CD4-positive, alpha-beta T cell treated with Interleukin-4 for 4 hours (primary cell): ENCODE measurements around the gene RALGAPA2.
A peak's percentile ranks its signal among the peaks of the same experiment; 100 is the strongest.

Source experiments
- DNase-seq: peaks from one replicate; pipeline ENCODE4 v3.0.0-alpha.2; 2020

RALGAPA2 gene

DNA sequence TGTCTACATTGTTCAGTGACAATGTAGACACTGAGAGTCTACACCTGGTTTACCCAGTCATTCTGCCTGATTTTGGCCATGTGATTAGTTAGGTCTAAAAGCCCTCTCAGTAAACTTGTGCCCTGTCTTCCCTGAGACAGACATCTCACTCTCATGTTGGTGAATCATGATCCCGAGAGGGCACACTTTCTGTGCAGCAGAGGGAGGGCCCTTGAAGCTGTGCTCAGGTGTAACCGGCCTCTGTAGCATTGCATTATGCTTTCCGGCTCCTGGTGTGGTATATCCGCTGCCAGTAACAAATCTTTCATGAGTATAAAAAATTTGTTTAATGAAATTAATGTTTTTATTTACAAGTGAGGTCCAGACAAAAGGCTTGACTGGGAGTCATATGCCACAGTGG is 85.0 kb downstream of the RALGAPA2 start:
- DNase-seq: no peak

GRCh38 chr20:20624914-20625313 is 87.5 kb downstream of the RALGAPA2 start:
- no peak for DNase-seq

GRCh38 chr20:20621195-20621594 is 91.2 kb downstream of the RALGAPA2 start:
- DNase-seq: no peak

- DNase-seq: no peak
Measured at GRCh38 chr20:20614391-20614790, 98.1 kb downstream of the RALGAPA2 start.

DNA sequence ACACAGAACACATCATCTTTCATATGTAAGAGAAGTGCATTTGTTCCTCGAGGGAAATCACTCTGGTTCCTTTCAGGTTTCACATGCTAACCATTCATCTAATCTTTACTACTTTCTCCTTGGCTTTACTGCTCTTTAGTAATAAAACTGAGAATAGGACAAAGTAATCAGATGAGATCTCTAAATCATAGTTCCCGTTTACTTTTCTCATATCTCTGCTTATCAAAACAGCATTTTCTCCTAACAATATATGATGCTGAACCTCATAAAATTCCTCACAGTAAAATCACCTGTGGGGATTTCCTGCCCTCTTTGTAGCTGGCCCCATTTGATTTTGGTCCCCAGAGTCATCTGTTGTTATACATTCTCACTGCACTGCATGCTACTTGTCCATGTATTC is 100.2 kb downstream of the RALGAPA2 start:
- DNase-seq: no peak

GRCh38 chr20:20611167-20611566 is 101.3 kb downstream of the RALGAPA2 start:
- no peak for DNase-seq

GRCh38 chr20:20609522-20609921 is 102.9 kb downstream of the RALGAPA2 start:
- no peak for DNase-seq

GRCh38 chr20:20608641-20609040 is 103.8 kb downstream of the RALGAPA2 start:
- no peak for DNase-seq

DNA sequence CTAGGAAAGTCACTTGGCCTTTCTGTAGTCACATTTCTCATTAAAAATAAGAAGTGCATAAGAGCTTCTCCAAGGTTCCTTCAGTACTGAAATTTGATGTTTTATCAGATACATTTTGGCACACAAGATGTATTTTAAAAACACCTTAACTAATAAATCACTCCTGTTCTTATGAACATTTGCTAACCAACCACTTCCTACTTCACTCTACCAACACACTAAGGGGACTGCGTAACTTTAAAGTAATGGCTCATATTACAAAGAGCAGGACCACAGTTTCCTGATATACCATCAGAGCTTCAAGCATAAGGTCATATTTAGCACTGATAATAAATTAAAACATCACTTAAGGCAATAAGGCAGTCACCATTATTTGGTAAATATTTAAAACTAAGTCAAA is 104.4 kb downstream of the RALGAPA2 start:
- no peak for DNase-seq

GRCh38 chr20:20606881-20607280 is 105.6 kb downstream of the RALGAPA2 start:
- DNase-seq: no peak

GRCh38 chr20:20606050-20606449 is 106.4 kb downstream of the RALGAPA2 start:
- DNase-seq: no peak

DNA sequence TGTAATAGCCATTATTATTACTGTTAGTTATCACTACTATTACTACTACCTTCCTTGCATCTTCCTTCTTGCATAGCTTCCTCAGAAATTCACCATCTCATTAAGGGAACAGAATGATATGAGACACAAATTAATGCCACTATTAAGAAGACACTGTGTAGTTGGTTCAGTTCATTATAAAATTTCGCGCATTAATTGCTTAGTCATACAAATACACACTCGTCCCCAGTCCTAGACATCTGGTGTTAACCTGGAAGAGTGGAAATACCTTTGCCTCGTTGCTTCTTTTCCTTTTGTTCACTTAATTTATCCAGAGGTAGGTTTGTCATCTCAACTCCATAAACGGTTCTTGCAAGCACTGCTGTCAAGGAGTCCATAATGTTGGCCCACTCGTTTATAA is 107.5 kb downstream of the RALGAPA2 start:
- DNase-seq: no peak

DNA sequence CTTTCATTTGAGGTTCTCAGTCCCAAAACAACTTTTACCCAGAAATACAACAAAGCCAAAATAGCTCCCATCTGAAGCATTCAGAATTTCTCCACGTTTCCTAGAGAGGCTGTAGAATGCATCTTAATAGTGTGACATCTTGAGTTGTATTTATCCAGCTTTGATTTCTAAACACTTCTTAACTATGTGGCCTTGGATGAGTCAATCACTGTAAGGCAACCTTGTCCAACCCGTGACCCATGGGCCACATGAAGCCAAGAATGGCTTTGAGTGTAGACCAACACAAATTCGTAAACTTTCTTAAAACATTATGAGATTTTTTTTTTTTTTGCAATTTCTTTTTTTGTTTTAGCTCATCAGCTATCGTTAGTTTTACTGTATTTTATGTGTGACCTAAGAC is 108.1 kb downstream of the RALGAPA2 start:
- DNase-seq: no peak

DNA sequence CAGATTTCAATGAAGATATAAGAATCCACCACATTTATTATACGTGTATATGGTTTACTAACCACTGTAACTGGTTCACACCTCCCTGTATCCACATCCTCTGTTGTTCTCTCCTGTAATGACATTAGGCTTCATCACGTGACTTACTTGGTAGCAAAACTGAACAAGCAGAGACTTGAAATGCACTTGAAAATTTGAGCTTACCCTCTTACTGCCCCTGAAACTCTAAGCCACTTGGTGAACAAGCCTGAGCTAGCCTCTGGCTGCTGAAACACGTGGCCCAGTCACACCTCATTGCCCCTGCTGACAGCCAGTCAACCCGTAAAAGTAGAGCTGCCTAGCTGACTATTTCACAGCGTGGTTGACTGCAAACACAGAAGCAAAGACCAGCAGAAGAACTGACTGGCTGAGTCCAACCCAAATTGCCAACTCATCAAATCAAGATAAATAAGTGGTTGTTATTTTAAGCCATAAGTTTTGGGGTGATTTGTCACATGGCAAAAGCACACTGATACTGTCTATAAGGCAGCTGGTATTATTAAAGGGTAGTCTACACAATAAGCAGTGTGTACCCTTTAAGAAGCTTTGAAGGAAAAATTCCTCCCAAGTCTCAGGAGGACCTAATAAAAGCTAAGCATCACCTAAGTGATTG is 109.0 kb downstream of the RALGAPA2 start:
- DNase-seq: peak; percentile 46

DNA sequence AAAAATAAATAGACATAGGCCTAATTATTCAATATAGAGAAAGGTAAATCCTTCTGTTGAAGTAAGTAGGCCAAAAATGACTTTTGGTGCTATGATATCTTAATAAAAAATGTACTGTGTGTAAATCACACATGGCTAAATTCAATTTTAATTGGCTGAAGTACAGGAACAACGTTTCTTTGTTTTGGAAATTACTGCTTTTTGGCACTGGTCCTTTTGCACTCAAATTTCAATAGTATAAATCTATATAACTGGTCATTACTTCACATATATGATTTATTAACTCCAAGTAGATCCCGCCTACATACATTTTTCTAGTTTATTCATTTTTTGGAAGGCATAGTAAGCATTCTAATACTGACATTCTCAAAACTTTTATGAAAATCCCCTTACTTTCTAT is 114.5 kb downstream of the RALGAPA2 start:
- DNase-seq: no peak

DNA sequence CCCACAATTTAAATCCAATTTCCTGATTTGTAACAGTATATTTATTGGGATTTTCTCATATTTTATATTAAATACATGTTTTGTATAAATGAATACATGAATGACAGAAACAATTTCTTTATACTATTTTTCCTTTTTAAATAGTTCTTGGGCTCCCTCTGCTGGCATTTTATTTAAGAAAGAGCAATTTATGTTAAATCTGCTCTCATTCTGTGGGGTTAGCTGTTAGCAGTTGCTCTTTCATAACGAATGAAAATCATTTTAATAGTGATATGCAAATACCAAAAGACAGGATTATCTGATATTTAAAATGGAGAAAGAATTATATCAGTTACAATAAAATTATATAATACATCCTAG is 118.3 kb downstream of the RALGAPA2 start:
- peak; percentile 12 for DNase-seq

DNA sequence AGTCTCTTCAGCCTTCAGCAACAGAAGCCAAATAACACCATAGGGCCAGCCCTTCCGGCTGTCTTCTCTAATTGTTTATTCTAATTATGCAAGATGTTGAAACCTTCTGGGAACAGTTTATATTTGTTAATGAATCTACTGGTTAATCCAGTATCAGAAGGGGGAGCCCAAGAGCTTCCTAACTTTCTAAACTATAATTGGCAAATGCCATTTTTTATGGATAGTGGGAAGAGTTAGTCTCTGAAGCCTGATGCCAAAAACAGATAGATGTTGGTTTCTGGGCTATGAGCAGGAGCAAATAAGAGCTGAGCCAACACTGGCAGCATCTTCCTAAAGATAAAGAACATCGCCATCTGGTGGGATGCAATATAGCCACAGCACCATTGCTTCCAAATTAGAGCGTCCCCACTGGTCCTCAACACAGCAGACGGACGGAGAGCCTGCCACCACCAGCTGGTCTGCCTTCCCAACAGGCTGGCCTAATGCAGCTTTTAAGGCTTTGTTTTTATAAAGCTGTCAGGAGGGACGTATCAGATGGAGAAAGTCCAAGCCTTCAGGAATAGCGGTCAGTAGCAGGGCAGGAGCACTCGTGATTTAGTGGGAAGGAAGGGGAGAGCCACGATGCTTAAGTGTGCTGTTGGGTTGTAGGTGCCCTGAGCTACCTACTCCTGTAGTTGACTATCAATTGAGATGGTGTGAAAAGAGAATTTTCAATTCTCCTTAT is 118.8 kb downstream of the RALGAPA2 start:
- no peak for DNase-seq

- DNase-seq: no peak
Measured at GRCh38 chr20:20585146-20585545, 127.3 kb downstream of the RALGAPA2 start.

DNA sequence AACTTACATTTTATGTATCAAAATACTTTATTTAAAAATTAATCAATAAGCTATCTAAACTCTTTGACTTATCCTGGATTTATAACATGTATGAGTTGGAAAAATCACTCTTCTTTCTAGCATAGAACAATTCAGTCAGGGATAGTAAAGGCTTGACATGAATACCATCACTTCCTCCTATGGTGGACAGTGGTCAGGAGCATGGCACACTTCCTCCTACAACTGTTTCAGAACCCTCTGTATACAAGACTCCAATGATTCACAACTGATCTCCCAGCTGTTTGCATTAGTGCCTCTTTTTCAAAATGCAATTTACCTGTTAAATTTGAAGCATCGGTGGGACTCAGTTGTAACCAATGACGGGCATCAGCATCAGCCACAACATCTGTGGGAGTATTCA is 129.7 kb downstream of the RALGAPA2 start:
- DNase-seq: no peak

DNA sequence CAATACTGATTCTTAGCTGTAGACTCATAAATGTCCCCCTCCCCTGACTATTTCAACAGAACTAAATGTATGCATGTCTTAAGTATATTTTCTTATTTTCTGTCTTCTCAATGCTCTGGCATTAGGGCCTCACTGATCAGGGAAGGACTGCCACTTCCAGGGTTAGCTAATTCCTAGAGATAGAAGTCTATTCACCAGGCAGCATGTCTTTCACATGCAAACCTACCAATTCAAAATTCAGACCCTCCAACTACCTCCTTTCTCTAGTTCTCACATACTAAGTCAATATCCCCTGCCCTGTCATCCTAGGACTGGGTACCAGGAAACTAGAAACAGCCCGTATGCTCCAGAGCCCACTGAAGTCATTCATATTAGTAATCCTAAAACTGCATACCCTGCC is 132.3 kb downstream of the RALGAPA2 start:
- DNase-seq: no peak

DNA sequence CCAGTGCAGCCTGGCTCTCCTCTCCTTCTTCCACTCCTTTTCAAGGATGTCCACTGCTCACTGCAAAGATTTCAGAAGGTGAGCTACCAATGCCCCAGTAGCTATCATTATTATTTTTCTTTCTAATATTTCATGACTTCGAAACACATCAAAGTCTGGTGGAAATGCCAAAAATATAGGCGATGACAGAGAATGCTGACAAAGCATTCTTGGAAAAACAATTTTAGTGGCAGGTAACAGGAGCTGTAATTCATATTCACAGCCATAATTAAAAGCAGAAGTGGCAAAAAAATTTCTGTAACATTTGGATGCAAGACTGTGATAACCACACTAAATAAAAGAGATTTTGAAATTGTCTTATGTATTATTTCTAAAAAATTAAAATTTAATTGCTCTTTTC is 133.6 kb downstream of the RALGAPA2 start:
- no peak for DNase-seq

GRCh38 chr20:20573797-20574196 is 138.6 kb downstream of the RALGAPA2 start:
- no peak for DNase-seq

DNA sequence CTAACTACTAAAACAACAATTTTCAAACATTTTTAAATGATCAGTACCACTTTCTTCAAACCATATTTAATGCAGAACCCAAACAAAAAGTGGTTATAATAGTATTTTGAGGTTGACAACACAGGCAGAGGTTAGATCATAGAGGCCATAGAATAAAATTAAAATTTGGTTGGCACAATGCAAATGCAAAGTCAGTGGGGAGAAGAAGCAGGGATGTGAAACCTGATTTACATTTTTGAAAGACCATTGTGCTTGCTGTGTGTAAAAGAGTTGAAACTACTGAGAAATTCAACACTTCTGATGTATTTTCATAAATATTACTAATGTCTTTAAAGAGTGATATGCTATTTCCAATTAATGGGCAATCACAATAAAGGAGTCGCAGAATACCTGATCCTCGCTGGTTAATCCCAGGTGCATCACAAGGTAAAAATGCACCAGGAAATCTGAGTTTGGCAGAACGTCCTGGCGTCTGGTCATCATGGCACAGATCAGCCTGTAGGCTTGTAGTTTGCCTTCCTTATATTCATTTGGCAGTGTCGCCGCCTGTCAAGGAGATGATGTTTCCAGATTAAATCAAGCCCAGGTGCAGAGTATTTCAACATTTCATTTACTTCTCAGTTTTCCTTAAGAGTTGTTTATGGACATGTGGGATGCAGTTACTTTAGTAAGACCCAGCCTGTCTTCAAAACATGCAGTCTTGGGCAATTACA is 141.2 kb downstream of the RALGAPA2 start:
- no peak for DNase-seq

DNA sequence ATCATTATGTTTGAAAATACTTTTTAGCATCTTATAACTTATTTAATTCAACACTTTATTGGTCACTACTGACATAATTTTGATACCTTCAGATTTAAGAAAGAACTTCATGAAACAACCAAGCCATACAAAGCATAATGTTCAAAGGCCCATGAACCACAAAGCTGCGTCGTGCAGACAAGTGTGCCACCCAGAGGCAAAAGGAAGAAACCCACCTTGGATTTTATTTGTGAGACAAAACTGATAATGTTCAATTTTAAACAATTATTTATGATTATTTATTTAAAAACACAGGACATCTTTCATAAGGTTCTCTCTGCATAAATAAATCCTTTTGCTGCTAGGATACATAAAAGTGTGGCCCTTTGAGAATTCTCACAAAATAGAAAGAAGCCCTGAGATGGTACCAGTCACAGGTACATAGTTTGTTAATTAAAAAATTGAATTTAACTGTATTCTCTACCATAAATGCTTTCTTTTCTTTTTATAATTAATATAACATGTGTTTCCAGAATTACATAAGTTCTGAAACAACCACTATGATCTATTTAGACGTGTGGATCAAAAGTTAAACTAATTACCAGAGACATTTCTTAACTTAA is 143.7 kb downstream of the RALGAPA2 start:
- peak; percentile 28 for DNase-seq
